DMS 273 (cell line): Measurements from ENCODE around the gene APBA1.

ENCODE experiments used
- DNase-seq: peaks from one replicate; lab custom pipeline; 2025; ENCODE audit not compliant: unreplicated experiment; lab: John Stamatoyannopoulos, UW

APBA1 gene

DNA sequence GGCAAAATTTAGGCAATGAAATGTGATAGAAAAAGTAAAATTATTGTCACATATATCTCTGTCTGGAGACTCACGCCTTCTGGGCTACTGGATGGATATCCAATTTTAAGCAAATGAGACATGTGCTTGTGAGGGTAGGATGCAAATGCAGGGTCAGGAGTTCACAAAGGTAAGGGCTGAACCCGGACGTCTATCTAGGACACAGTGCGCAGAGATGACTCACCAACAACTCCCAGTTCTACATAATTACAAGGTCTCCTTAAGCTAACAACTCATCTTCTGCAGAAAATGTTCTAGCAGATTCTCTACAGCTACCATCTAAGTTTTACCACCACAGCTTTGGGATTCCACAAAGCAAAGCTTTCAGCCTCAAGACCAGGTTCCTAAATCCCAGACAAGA is 186.7 kb downstream of the APBA1 start:
- DNase-seq = no peak

- no peak for DNase-seq
Measured at GRCh38 chr9:69483886-69484422, 188.2 kb downstream of the APBA1 start.

DNA sequence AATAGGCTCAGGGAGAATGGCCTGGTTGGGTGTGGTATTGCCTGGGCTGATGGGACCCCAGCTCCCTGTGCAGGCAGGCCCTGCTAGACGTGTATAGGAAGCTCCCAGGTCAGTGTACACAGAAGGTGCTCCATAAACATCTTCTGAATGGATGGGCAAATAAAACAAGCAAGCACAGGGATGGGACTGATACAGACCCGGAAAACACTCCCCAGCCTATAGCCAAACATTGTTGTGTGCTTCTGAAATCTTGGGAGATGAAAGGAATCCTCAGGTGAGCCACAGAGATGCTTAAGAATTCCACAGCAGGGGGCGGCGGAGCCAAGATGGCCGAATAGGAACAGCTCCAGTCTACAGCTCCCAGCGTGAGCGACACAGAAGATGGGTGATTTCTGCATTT is 195.4 kb downstream of the APBA1 start:
- no peak for DNase-seq

DNA sequence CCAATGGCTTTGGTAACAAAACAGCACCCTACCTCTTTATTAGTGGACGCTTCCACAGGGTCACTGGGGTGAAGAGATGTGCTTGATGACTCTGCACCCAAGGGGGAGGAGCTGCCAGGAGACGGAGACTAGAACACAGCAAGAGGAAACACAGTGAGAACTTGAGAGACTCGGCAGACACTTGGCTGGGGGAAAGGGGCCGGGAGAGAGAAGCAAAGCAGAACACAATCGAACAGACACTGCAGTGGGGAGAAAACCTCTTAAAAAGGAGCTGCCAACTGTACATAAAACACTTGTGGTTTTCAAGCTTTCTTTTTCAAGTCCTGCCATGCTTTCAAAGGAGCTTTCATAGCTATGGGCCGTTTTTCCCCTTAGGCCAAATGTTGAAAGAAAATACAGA is 196.2 kb downstream of the APBA1 start:
- no peak for DNase-seq

DNA sequence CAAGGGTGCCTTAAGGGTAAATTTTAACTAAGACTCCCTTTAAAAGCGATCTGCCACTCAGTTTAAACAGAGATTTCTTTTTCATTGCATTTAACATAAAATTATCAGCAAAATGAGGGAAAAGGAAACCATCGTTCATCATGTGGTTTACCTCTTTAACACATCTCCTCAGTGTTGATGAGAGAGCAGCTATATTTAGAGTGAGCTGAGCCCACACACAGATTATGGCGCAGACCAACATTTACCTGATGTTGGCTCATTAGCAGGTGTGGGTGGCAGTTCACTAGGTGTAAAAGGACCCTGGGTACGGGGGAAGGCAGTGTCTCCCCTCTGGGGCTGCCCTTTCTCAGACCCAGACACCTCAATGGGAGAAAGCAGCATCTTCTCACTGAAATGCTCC is 197.3 kb downstream of the APBA1 start:
- DNase-seq = no peak

DNA sequence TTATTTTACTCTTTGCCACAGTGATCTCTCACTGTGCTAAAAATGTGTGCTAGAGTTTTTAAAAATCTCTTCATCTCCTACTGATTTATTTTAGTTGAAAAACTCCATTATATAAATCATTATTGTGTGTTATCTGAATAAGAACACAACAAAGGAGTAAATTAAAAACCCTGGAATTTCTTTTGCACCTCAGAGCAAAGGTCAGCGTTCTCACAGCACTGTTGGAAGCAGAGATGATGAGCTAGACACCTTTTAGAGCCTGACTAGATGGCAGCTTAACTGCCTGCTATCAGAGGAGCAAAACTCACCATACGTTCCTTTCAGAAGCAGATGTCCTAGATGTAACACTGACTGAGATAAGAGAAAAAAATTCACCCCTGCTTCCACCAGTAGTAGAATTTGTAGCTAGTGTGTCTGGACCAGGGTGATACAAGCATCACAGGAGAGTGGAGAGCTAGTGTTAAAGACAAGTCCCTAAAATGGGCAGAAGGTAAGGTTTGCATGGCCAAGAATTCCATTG is 200.0 kb downstream of the APBA1 start:
- DNase-seq = no peak

- no peak for DNase-seq
Measured at GRCh38 chr9:69471433-69471832, 200.7 kb downstream of the APBA1 start.

GRCh38 chr9:69470186-69470977 is 201.8 kb downstream of the APBA1 start:
- DNase-seq = no peak

- no peak for DNase-seq
Measured at GRCh38 chr9:69469136-69469535, 203.0 kb downstream of the APBA1 start.

GRCh38 chr9:69468380-69468779 is 203.8 kb downstream of the APBA1 start:
- DNase-seq = no peak

GRCh38 chr9:69466151-69466550 is 206.0 kb downstream of the APBA1 start:
- DNase-seq = no peak

- DNase-seq = no peak
Measured at GRCh38 chr9:69465473-69465872, 206.7 kb downstream of the APBA1 start.

GRCh38 chr9:69463497-69464068 is 208.6 kb downstream of the APBA1 start:
- DNase-seq = no peak

GRCh38 chr9:69462394-69462793 is 209.8 kb downstream of the APBA1 start:
- no peak for DNase-seq

DNA sequence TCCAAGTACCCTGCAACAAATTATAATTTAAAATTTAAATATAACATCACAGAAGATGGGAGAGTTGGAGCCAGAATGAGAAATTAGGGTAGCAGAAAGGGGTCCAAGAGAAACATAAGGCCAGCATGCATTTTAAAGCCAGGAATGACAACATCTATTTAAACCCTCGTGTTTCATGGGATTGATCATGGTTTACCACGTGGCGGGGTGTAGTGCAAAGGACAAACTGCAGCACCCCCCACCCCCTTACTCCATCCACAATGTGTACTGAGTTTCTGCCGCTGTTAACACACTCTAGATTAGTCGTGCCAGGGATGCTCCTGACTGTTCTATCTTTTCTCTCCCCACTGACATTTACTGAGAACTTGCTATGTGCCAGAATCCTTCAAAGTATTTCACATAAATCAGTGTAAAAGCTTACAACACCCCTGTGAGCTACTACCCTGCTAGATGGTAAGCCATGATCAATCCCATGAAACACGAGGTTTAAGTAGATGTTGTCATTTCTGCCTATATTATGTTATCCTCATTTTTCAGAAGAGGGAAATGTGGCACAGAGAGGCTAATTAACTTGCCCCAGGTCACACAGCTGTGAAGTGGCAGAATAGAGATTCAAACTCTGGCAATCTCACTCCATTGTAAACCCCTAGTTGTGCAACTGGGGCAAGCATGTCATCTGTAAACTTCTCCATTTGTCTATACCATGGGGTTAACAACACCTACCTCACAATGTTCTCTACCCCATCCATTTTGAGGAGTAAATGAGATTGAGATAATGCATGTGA is 210.9 kb downstream of the APBA1 start:
- DNase-seq = no peak

- DNase-seq = no peak
Measured at GRCh38 chr9:69460012-69460411, 212.2 kb downstream of the APBA1 start.

DNA sequence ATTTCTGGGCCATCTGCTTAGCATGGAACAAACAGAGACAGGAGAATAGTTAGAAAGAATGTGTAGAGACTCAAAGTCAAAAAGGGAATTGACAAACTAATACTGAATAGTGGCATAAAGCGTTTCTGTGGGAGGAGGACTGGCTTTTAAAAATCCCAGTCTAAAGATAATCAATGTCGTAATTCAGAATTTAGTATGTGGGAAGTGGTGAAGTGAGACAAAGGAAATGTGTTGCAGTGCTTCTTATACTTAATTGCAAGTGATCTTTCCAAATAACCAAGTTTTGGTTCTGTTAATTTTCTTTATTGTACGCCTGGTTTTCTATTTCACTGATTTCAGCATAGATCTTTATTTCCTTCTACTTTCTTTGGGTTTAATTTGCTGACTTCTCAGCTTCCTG is 214.0 kb downstream of the APBA1 start:
- no peak for DNase-seq

DNA sequence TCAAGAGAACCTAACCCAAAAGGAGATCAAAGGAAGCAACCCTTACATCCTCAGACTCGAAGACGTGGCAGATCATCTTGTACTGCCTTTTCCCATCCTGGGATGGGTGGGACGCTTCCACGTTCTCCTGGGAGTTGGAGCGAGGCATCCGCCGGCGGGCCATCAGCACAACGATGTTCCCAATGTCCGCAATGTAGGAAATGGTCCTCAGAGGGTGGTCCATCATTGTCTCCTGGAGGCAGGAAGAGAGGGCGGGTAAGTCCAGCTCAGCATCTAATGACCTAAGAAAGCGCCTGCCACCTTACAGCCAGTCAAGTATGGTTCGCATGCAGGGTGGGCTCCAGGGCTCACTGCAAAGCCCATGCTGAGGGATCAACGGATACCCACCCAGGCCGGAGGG is 216.0 kb downstream of the APBA1 start:
- DNase-seq = no peak

DNA sequence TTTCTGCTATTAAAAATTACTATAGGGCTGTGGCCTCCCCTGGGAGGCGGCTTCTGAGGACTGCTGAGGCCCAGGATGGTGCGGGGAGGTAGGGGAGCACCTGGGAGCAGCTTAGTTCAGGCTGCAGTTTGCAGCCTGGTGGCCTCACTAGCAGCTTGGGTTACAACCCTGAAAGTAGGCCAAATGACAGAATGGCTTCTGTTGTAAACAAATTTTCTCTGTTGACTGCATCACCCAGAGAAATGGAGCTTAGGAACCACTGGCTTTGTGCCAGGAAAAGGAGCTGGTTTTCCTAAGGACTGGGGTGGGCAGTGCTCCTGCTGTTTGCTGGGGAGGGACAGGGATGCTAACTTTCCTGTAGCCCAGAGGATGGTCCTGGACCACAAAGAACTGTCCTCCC is 216.9 kb downstream of the APBA1 start:
- peak; percentile 17 for DNase-seq

GRCh38 chr9:69454321-69454720 is 217.8 kb downstream of the APBA1 start:
- DNase-seq = no peak

- no peak for DNase-seq
Measured at GRCh38 chr9:69453746-69454145, 218.4 kb downstream of the APBA1 start.
